ENCODE measurements around the gene NPDC1.
"Not testable (repeated sequence)": the region's sequence is repeated elsewhere in the genome, so short reads cannot be mapped to it uniquely, and the experiment has no call there.

Gene NPDC1

DNA sequence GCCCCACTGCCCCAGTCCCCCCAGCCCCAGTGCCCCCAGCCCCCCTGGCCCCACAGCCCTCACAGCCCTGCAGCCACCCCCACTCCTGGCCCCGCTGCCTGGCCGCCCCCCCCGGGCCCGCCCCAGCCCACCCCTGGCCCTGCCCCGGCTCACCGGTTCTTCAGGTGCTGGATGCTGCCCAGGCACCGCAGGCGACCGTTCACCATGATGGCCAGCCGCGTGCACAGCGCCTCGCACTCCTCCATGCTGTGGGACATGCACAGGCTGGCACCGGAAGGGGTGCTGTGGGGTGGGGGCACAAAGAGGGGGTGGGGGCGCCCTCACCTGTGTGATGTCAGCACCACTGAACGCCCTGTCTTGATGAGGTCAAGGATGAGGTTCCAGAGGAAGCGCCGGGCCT, 36.8 kb downstream of the NPDC1 start:
- H3K4me3 ChIP-seq (ENCODE audit: control insufficient read depth, low read depth, low read length): no peak overlapping the region
- no peak for DNase-seq (ENCODE audit: low read depth)
- TF ChIP-seq, protein P1, sequence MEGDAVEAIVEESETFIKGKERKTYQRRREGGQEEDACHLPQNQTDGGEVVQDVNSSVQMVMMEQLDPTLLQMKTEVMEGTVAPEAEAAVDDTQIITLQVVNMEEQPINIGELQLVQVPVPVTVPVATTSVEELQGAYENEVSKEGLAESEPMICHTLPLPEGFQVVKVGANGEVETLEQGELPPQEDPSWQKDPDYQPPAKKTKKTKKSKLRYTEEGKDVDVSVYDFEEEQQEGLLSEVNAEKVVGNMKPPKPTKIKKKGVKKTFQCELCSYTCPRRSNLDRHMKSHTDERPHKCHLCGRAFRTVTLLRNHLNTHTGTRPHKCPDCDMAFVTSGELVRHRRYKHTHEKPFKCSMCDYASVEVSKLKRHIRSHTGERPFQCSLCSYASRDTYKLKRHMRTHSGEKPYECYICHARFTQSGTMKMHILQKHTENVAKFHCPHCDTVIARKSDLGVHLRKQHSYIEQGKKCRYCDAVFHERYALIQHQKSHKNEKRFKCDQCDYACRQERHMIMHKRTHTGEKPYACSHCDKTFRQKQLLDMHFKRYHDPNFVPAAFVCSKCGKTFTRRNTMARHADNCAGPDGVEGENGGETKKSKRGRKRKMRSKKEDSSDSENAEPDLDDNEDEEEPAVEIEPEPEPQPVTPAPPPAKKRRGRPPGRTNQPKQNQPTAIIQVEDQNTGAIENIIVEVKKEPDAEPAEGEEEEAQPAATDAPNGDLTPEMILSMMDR (IDR thresholded peaks at IDR 0.05; ENCODE audit: control insufficient read depth, insufficient read depth, low read depth, low read length, missing control alignments): no peak

DNA sequence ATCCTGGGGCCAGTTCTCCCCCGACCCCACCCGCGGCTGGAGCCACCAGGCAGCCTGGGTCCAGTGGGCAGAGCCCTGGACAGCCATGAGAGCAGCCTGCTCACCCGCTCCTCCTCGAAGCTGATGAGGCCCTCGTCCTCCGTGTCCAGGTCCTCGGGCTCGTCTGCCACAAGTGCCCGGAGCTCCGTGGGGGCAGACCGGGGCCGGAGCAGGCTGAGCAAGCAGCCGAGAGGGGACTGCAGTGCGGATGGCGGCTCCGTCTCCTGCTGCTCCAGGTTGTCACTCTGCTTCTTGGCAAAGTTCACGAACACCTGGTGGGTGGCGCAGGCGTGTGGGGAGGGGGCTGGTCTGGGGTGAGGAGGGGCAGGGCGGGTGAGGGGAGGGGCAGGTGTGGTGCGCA, 37.7 kb downstream of the NPDC1 start:
- TF ChIP-seq, protein P1 (IDR thresholded peaks at IDR 0.05; ENCODE audit: control insufficient read depth, insufficient read depth, low read depth, low read length, missing control alignments): no peak

DNA sequence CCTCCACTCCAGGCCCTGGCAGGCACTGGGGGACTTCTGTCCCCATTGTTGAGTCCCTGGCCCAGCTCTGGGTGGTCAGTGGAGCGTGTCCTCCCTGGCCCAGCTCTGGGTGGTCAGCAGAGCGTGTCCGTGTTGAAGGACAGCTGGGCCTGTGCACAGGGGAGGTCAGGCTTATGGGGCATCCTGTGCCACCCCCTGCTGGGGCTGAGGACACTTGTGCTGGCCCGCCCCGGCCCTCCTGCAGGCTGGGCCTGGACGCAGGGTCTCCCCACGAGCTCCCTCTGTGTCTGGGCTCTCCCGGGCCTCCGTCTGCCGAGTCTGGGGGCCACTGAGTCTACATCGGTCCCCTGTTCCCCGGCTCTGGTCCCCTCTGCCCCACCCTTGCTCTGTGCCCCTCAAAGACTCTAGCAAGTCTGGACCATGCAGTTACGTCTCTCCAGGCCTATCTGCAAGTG, 38.1 kb downstream of the NPDC1 start:
- H3K4me3 ChIP-seq (ENCODE audit: control insufficient read depth, low read depth, low read length): no peak overlapping the region
- TF ChIP-seq, protein P1 (IDR thresholded peaks at IDR 0.05; ENCODE audit: control insufficient read depth, insufficient read depth, low read depth, low read length, missing control alignments): no peak
- no peak for DNase-seq (ENCODE audit: low read depth)

More for the DNA sequence above, 37.7 kb downstream of the NPDC1 start:
- H3K4me3 ChIP-seq (ENCODE audit: control insufficient read depth, low read depth, low read length): no peak overlapping the region
- DNase-seq (ENCODE audit: low read depth): no peak

DNA sequence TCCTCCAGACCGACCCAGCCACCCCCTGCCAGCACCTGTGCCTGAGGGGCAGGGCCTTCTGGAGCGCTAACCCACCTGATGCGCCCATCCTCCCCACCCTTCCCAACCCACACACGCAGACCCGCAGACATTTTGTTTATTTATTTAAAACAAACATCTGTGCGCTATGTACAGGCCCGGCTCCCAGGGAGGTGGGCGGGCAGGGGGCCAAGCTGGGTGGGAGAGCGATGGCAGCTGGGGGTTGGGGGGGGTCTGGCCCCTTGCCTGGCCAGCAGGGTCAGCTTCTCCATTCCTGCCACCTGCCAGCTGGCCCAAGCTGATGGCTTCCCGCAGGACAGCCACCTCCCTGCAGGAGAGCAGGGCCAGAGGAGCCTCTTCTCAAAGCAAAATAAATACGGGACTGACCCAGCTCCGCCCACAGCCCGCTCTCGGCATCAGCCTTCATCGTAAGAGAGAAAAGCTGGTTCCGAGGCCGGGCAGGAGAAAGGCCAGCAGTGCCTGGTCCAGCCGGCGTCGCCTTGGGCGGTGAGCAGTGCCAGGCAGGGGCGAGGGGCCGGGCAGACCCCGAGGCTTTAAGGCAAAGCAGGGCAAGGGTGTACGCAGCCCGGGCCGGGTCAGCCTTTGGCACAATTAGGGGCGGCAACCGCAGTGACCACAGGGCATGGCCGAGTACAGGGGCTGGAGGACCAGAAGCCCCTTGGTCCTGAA, 38.7 kb downstream of the NPDC1 start:
- TF ChIP-seq, protein P1 (IDR thresholded peaks at IDR 0.05; ENCODE audit: control insufficient read depth, insufficient read depth, low read depth, low read length, missing control alignments): no peak
- H3K4me3 ChIP-seq (ENCODE audit: control insufficient read depth, low read depth, low read length): no peak overlapping the region
- DNase-seq (ENCODE audit: low read depth): no peak

DNA sequence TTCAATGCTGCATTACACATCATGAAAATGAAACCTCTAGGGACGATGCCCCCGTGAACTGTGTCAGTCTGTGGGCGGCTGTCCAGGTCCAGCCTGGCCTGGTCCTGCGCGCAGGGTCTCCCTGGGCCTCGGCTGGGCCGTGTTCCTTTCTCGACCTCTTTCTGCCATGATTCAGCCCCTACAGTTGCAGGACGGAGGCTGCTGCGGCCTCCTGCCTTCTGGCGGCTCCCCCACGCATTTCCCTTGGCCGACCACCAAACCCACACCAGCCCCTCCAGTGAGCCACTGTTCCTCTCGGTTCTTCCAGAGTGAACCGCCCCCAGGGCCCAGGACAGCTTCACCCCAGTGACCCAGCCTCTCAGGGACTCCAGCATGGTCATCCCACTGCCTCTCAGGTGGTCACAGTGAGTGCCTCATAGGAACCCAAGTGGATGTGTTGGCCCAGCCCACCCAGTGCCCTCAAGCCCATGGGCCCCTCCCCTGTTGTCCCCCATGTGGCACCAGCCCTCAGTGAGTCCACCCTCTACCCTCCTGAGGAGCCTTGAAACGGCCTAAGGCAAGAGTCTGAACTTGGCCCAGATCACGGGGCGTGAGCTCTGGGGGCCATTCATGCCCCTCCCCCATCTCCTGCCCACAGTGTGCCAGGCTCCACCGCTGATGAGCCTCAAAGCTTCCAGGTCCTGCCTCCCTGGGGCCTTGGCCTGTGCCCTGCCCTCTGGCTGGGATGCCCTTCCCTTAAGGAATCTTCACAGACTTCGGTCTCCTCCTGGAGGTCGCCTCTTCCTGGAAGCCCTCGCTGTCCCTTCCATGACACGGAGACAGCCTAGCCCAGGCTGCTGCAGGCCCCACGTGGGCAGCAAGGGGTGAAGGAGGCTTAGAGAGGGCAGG, 39.6 kb downstream of the NPDC1 start:
- DNase-seq (ENCODE audit: low read depth): no peak
- no peak overlapping the region for H3K4me3 ChIP-seq (ENCODE audit: control insufficient read depth, low read depth, low read length)
- TF ChIP-seq, protein P1 (IDR thresholded peaks at IDR 0.05; ENCODE audit: control insufficient read depth, insufficient read depth, low read depth, low read length, missing control alignments): no peak

DNA sequence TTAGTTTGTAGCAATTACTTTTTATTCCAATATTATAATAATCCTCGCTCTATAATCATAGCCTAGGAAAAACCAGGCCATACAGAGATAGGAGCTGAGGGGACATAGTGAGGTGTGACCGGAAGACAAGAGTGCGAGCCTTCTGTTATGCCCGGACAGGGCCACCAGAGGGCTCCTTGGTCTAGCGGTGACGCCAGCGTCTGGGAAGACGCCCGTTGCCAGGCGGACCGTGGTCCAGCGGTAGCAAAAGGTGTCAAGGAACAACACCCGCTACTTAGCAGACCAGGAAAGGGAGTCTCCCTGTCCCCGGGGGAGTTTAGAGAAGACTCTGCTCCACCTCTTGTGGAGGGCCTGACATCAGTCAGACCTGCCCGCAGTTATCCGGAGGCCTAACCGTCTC, 41.7 kb downstream of the NPDC1 start:
- H3K4me3 ChIP-seq (ENCODE audit: control insufficient read depth, low read depth, low read length); DNase-seq (ENCODE audit: low read depth): not testable (repeated sequence)
- TF ChIP-seq, protein P1 (IDR thresholded peaks at IDR 0.05; ENCODE audit: control insufficient read depth, insufficient read depth, low read depth, low read length, missing control alignments): peak; percentile 47

Data from AG09309 (cell line).